WERI-Rb-1 (cell line): ENCODE results near the gene SLC39A8.
"Not testable (repeated sequence)": the region's sequence is repeated elsewhere in the genome, so short reads cannot be mapped to it uniquely, and the experiment has no call there.

Source experiments
- DNase-seq: peaks from one replicate; pipeline ENCODE4 v3.0.0-alpha.2; 2020
- H3K27ac ChIP-seq: fragments of 250-450 bp; sonication (Bioruptor Pico); 2 replicates; pipeline ENCODE4 v1.5.1; 2020; ENCODE audit warnings: mild to moderate bottlenecking, moderate library complexity
- H3K27me3 ChIP-seq: fragments of 250-450 bp; sonication (Bioruptor Pico); 2 replicates; pipeline ENCODE4 v1.5.1; 2021; ENCODE audit warnings: mild to moderate bottlenecking, low read depth, moderate library complexity; ENCODE audit not compliant: insufficient read depth, severe bottlenecking
- H3K36me3 ChIP-seq: fragments of 250-450 bp; sonication (Bioruptor Pico); 2 replicates; pipeline ENCODE4 v1.5.1; 2020; ENCODE audit warnings: mild to moderate bottlenecking, moderate library complexity
- H3K4me3 ChIP-seq: 2 replicates; pipeline ENCODE4 v1.5.1; 2011; ENCODE audit warnings: low read depth, mild to moderate bottlenecking, control low read depth, low read length
- H3K9me3 ChIP-seq: fragments of 250-450 bp; sonication (Bioruptor Pico); 2 replicates; pipeline ENCODE4 v1.5.1; 2021; ENCODE audit warnings: mild to moderate bottlenecking, moderate library complexity; ENCODE audit not compliant: severe bottlenecking
- CTCF ChIP-seq: IDR thresholded peaks from 2 replicates; pipeline ENCODE4 v1.5.1; 2011; ENCODE audit warnings: low read depth, mild to moderate bottlenecking, control low read depth, inconsistent platforms, low read length

SLC39A8 gene

GRCh38 chr4:102250341-102250740, 94.9 kb downstream of the SLC39A8 start:
- Histone ChIP-seq H3K36me3 (no peaks in the 10 kb centered on the region), H3K27ac (no peak overlapping the region), H3K9me3 (peaks cover 5% of the 10 kb centered on the region), H3K4me3 (no peak overlapping the region), H3K27me3 (no peaks in the 10 kb centered on the region)
- no peak for DNase-seq
- no peak for TF ChIP-seq CTCF

- no peaks in the 10 kb centered on the region for H3K27me3 ChIP-seq
- H3K9me3 ChIP-seq = peaks cover 11% of the 10 kb centered on the region
- TF ChIP-seq CTCF = no peak
- no peak overlapping the region for H3K27ac ChIP-seq
- no peak overlapping the region for H3K4me3 ChIP-seq
- no peaks in the 10 kb centered on the region for H3K36me3 ChIP-seq
- DNase-seq = no peak
Observed at GRCh38 chr4:102247041-102247440, 98.2 kb downstream of the SLC39A8 start.

- no peak overlapping the region for H3K4me3 ChIP-seq
- TF ChIP-seq CTCF = no peak
Observed at GRCh38 chr4:102246416-102246815, 98.9 kb downstream of the SLC39A8 start.

GRCh38 chr4:102244878-102245535, 100.3 kb downstream of the SLC39A8 start:
- H3K9me3 ChIP-seq = peaks cover 11% of the 10 kb centered on the region

More at GRCh38 chr4:102246416-102246815, 98.9 kb downstream of the SLC39A8 start:
- DNase-seq = no peak
- peaks cover 11% of the 10 kb centered on the region for H3K9me3 ChIP-seq
- no peak overlapping the region for H3K27ac ChIP-seq
- no peaks in the 10 kb centered on the region for H3K27me3 ChIP-seq
- no peaks in the 10 kb centered on the region for H3K36me3 ChIP-seq

GRCh38 chr4:102243296-102243695, 102.0 kb downstream of the SLC39A8 start:
- not testable (repeated sequence) for DNase-seq, H3K27me3 ChIP-seq, H3K36me3 ChIP-seq, H3K27ac ChIP-seq, H3K9me3 ChIP-seq, H3K4me3 ChIP-seq

More at GRCh38 chr4:102244878-102245535, 100.3 kb downstream of the SLC39A8 start:
- no peak overlapping the region for H3K4me3 ChIP-seq
- no peak overlapping the region for H3K27ac ChIP-seq
- no peaks in the 10 kb centered on the region for H3K36me3 ChIP-seq
- no peaks in the 10 kb centered on the region for H3K27me3 ChIP-seq
- DNase-seq = no peak
- no peak for TF ChIP-seq CTCF

GRCh38 chr4:102234243-102234838, 110.9 kb downstream of the SLC39A8 start:
- TF ChIP-seq CTCF = no peak
- Histone ChIP-seq H3K9me3 (peaks cover 9% of the 10 kb centered on the region), H3K4me3 (no peak overlapping the region), H3K27me3 (no peaks in the 10 kb centered on the region), H3K36me3 (no peaks in the 10 kb centered on the region), H3K27ac (no peak overlapping the region)
- DNase-seq = no peak
